ENCODE data around the gene CACNA1I.
"Not testable (repeated sequence)": the region's sequence is repeated elsewhere in the genome, so short reads cannot be mapped to it uniquely, and the experiment has no call there.

DNA sequence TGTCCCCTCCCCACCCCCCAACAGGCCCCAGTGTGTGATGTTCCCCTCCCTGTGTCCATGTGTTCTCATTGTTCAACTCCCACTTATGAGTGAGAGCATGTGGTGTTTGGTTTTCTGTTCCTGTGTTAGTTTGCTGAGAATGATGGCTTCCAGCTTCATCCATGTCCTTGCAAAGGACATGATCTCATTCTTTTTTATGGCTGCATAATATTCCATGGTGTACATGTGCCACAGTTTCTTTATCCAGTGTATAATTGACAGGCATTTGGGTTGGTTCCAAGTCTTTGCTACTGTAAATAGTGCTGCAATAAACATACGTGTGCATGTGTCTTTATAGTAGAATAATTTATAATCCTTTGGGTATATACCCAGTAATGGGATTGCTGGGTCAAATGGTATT lies 163.5 kb downstream of the CACNA1I start:
- not testable (repeated sequence) for TF ChIP-seq EZH2 (IDR thresholded peaks at IDR 0.05)
- TF ChIP-seq, protein P1, sequence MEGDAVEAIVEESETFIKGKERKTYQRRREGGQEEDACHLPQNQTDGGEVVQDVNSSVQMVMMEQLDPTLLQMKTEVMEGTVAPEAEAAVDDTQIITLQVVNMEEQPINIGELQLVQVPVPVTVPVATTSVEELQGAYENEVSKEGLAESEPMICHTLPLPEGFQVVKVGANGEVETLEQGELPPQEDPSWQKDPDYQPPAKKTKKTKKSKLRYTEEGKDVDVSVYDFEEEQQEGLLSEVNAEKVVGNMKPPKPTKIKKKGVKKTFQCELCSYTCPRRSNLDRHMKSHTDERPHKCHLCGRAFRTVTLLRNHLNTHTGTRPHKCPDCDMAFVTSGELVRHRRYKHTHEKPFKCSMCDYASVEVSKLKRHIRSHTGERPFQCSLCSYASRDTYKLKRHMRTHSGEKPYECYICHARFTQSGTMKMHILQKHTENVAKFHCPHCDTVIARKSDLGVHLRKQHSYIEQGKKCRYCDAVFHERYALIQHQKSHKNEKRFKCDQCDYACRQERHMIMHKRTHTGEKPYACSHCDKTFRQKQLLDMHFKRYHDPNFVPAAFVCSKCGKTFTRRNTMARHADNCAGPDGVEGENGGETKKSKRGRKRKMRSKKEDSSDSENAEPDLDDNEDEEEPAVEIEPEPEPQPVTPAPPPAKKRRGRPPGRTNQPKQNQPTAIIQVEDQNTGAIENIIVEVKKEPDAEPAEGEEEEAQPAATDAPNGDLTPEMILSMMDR (IDR thresholded peaks at IDR 0.05) = not testable (repeated sequence)
